Measurements from ENCODE around the gene COL4A2.

The COL4A2 gene

GRCh38 chr13:110456550-110456949 is 149.5 kb downstream of the COL4A2 start:
- Mint-ChIP-seq H3K9me3 (no peaks in the 10 kb centered on the region), H3K4me1 (ENCODE audit: low read depth) (peaks cover 3% of the 10 kb centered on the region), H3K27me3 (peaks cover 40% of the 10 kb centered on the region), H3K27ac (no peak overlapping the region), H3K36me3 (ENCODE audit: low read depth) (no peaks in the 10 kb centered on the region), H3K4me3 (no peak overlapping the region)
- no peak for DNase-seq

GRCh38 chr13:110457361-110457760 is 150.3 kb downstream of the COL4A2 start:
- DNase-seq: no peak
- H3K27ac Mint-ChIP-seq: no peak overlapping the region
- no peak overlapping the region for H3K4me3 Mint-ChIP-seq
- no peaks in the 10 kb centered on the region for H3K9me3 Mint-ChIP-seq
- H3K27me3 Mint-ChIP-seq: peaks cover 37% of the 10 kb centered on the region
- H3K36me3 Mint-ChIP-seq (ENCODE audit: low read depth): no peaks in the 10 kb centered on the region
- peaks cover 3% of the 10 kb centered on the region for H3K4me1 Mint-ChIP-seq (ENCODE audit: low read depth)

- H3K4me3 Mint-ChIP-seq: no peak overlapping the region
- DNase-seq: no peak
- no peaks in the 10 kb centered on the region for H3K9me3 Mint-ChIP-seq
- peaks cover 3% of the 10 kb centered on the region for H3K4me1 Mint-ChIP-seq (ENCODE audit: low read depth)
- peaks cover 34% of the 10 kb centered on the region for H3K27me3 Mint-ChIP-seq
- no peak overlapping the region for H3K27ac Mint-ChIP-seq
- H3K36me3 Mint-ChIP-seq (ENCODE audit: low read depth): no peaks in the 10 kb centered on the region
Measured at GRCh38 chr13:110458017-110458416, 150.9 kb downstream of the COL4A2 start.

- no peak for DNase-seq
- H3K4me3 Mint-ChIP-seq: no peak overlapping the region
- peaks cover 3% of the 10 kb centered on the region for H3K4me1 Mint-ChIP-seq (ENCODE audit: low read depth)
- H3K36me3 Mint-ChIP-seq (ENCODE audit: low read depth): no peaks in the 10 kb centered on the region
- H3K27ac Mint-ChIP-seq: no peak overlapping the region
- peaks cover 34% of the 10 kb centered on the region for H3K27me3 Mint-ChIP-seq
- H3K9me3 Mint-ChIP-seq: no peaks in the 10 kb centered on the region
Measured at GRCh38 chr13:110458594-110459365, 151.7 kb downstream of the COL4A2 start.

- no peaks in the 10 kb centered on the region for H3K4me1 Mint-ChIP-seq (ENCODE audit: low read depth)
Measured at GRCh38 chr13:110462091-110462490, 155.0 kb downstream of the COL4A2 start.

GRCh38 chr13:110463156-110463555 is 156.1 kb downstream of the COL4A2 start:
- Mint-ChIP-seq H3K4me3 (no peak overlapping the region), H3K9me3 (no peaks in the 10 kb centered on the region), H3K27me3 (peaks cover 4% of the 10 kb centered on the region), H3K36me3 (ENCODE audit: low read depth) (no peaks in the 10 kb centered on the region), H3K27ac (no peak overlapping the region), H3K4me1 (ENCODE audit: low read depth) (no peaks in the 10 kb centered on the region)
- no peak for DNase-seq

More at GRCh38 chr13:110462091-110462490, 155.0 kb downstream of the COL4A2 start:
- Mint-ChIP-seq H3K27ac (no peak overlapping the region), H3K36me3 (ENCODE audit: low read depth) (no peaks in the 10 kb centered on the region), H3K4me3 (no peak overlapping the region), H3K27me3 (peaks cover 14% of the 10 kb centered on the region), H3K9me3 (no peaks in the 10 kb centered on the region)
- no peak for DNase-seq

- Mint-ChIP-seq H3K27me3 (peaks cover 1% of the 10 kb centered on the region), H3K27ac (no peak overlapping the region), H3K4me1 (ENCODE audit: low read depth) (no peaks in the 10 kb centered on the region), H3K9me3 (no peaks in the 10 kb centered on the region), H3K36me3 (ENCODE audit: low read depth) (no peaks in the 10 kb centered on the region), H3K4me3 (no peak overlapping the region)
- no peak for DNase-seq
Measured at GRCh38 chr13:110463871-110464510, 156.9 kb downstream of the COL4A2 start.

- H3K27ac Mint-ChIP-seq: no peak overlapping the region
- no peak overlapping the region for H3K4me3 Mint-ChIP-seq
- H3K27me3 Mint-ChIP-seq: peaks cover 4% of the 10 kb centered on the region
- no peaks in the 10 kb centered on the region for H3K9me3 Mint-ChIP-seq
- no peaks in the 10 kb centered on the region for H3K4me1 Mint-ChIP-seq (ENCODE audit: low read depth)
- DNase-seq: no peak
- no peaks in the 10 kb centered on the region for H3K36me3 Mint-ChIP-seq (ENCODE audit: low read depth)
Measured at GRCh38 chr13:110464556-110465333, 157.7 kb downstream of the COL4A2 start.

GRCh38 chr13:110465696-110466095 is 158.6 kb downstream of the COL4A2 start:
- peaks cover 12% of the 10 kb centered on the region for H3K27me3 Mint-ChIP-seq
- no peaks in the 10 kb centered on the region for H3K4me1 Mint-ChIP-seq (ENCODE audit: low read depth)
- H3K4me3 Mint-ChIP-seq: no peak overlapping the region
- H3K27ac Mint-ChIP-seq: no peak overlapping the region
- H3K9me3 Mint-ChIP-seq: no peaks in the 10 kb centered on the region
- H3K36me3 Mint-ChIP-seq (ENCODE audit: low read depth): no peaks in the 10 kb centered on the region
- no peak for DNase-seq

GRCh38 chr13:110466266-110466915 is 159.3 kb downstream of the COL4A2 start:
- Mint-ChIP-seq H3K4me1 (ENCODE audit: low read depth) (no peaks in the 10 kb centered on the region), H3K4me3 (no peak overlapping the region), H3K9me3 (no peaks in the 10 kb centered on the region)

GRCh38 chr13:110467516-110468110 is 160.5 kb downstream of the COL4A2 start:
- Mint-ChIP-seq H3K4me1 (ENCODE audit: low read depth) (peaks cover 3% of the 10 kb centered on the region), H3K27me3 (peaks cover 21% of the 10 kb centered on the region)

More at GRCh38 chr13:110466266-110466915, 159.3 kb downstream of the COL4A2 start:
- H3K27me3 Mint-ChIP-seq: peaks cover 17% of the 10 kb centered on the region
- no peaks in the 10 kb centered on the region for H3K36me3 Mint-ChIP-seq (ENCODE audit: low read depth)
- H3K27ac Mint-ChIP-seq: no peak overlapping the region
- no peak for DNase-seq

GRCh38 chr13:110468986-110469495 is 162.0 kb downstream of the COL4A2 start:
- Mint-ChIP-seq H3K27me3 (peaks cover 24% of the 10 kb centered on the region), H3K36me3 (ENCODE audit: low read depth) (no peaks in the 10 kb centered on the region), H3K4me3 (no peak overlapping the region), H3K9me3 (no peaks in the 10 kb centered on the region), H3K27ac (no peak overlapping the region), H3K4me1 (ENCODE audit: low read depth) (peaks cover 3% of the 10 kb centered on the region)
- DNase-seq: no peak

More at GRCh38 chr13:110467516-110468110, 160.5 kb downstream of the COL4A2 start:
- H3K36me3 Mint-ChIP-seq (ENCODE audit: low read depth): no peaks in the 10 kb centered on the region
- H3K4me3 Mint-ChIP-seq: no peak overlapping the region
- DNase-seq: no peak
- H3K9me3 Mint-ChIP-seq: no peaks in the 10 kb centered on the region
- no peak overlapping the region for H3K27ac Mint-ChIP-seq

GRCh38 chr13:110469597-110469996 is 162.5 kb downstream of the COL4A2 start:
- H3K27ac Mint-ChIP-seq: no peak overlapping the region
- no peaks in the 10 kb centered on the region for H3K9me3 Mint-ChIP-seq
- H3K4me3 Mint-ChIP-seq: no peak overlapping the region
- peaks cover 24% of the 10 kb centered on the region for H3K27me3 Mint-ChIP-seq
- peaks cover 3% of the 10 kb centered on the region for H3K4me1 Mint-ChIP-seq (ENCODE audit: low read depth)
- DNase-seq: no peak
- H3K36me3 Mint-ChIP-seq (ENCODE audit: low read depth): no peaks in the 10 kb centered on the region
